Ishikawa (cell line): ENCODE measurements around the gene ALDH1A1.

Experiments used
- CEBPB ChIP-seq: IDR thresholded peaks from 2 replicates; pipeline ENCODE4 v1.6.1; 2012
- CREB1 ChIP-seq: IDR thresholded peaks from 2 replicates; pipeline ENCODE4 v1.6.1; 2012; ENCODE audit warnings: low read depth
- EGR1 ChIP-seq: IDR thresholded peaks from 2 replicates; pipeline ENCODE4 v1.6.1; 2012
- EP300 ChIP-seq: IDR thresholded peaks from 2 replicates; pipeline ENCODE4 v1.6.1; 2012; ENCODE audit warnings: borderline replicate concordance
- FOXM1 ChIP-seq: IDR thresholded peaks from 2 replicates; pipeline ENCODE4 v1.6.1; 2012; ENCODE audit warnings: low read depth, borderline replicate concordance
- MAX ChIP-seq: IDR thresholded peaks from 2 replicates; pipeline ENCODE4 v1.6.1; 2012
- NFIC ChIP-seq: IDR thresholded peaks from 2 replicates; pipeline ENCODE4 v1.6.1; 2012
- RAD21 ChIP-seq: IDR thresholded peaks from 2 replicates; pipeline ENCODE4 v1.6.1; 2012; ENCODE audit warnings: low read depth
- REST ChIP-seq: IDR thresholded peaks from 2 replicates; pipeline ENCODE4 v1.6.1; 2012; ENCODE audit warnings: low read depth, mild to moderate bottlenecking
- TAF1 ChIP-seq: IDR thresholded peaks from 2 replicates; pipeline ENCODE4 v1.6.1; 2012; ENCODE audit warnings: low read depth, mild to moderate bottlenecking
- TCF12 ChIP-seq: IDR thresholded peaks from 2 replicates; pipeline ENCODE4 v1.6.1; 2012; ENCODE audit warnings: low read depth
- TEAD4 ChIP-seq: IDR thresholded peaks from 2 replicates; pipeline ENCODE4 v1.6.1; 2012
- USF1 ChIP-seq: IDR thresholded peaks from 2 replicates; pipeline ENCODE4 v1.6.1; 2012
- YY1 ChIP-seq: IDR thresholded peaks from 2 replicates; pipeline ENCODE4 v1.6.1; 2012; ENCODE audit warnings: low read depth
- ZBTB7A ChIP-seq: IDR thresholded peaks from 2 replicates; pipeline ENCODE4 v1.6.1; 2012; ENCODE audit warnings: low read depth

ALDH1A1 gene

GRCh38 chr9:72942451-72942850 lies 10.4 kb downstream of the ALDH1A1 start:
- TF ChIP-seq YY1: no peak
- no peak for TF ChIP-seq REST
- TF ChIP-seq CREB1: no peak
- TF ChIP-seq TCF12: no peak
- TF ChIP-seq CEBPB: no peak
- no peak for TF ChIP-seq USF1
- no peak for TF ChIP-seq EGR1
- no peak for TF ChIP-seq TAF1
- TF ChIP-seq EP300: no peak
- TF ChIP-seq FOXM1: no peak
- TF ChIP-seq RAD21: no peak
- TF ChIP-seq NFIC: no peak
- no peak for TF ChIP-seq TEAD4
- TF ChIP-seq ZBTB7A: no peak
- TF ChIP-seq MAX: no peak

DNA sequence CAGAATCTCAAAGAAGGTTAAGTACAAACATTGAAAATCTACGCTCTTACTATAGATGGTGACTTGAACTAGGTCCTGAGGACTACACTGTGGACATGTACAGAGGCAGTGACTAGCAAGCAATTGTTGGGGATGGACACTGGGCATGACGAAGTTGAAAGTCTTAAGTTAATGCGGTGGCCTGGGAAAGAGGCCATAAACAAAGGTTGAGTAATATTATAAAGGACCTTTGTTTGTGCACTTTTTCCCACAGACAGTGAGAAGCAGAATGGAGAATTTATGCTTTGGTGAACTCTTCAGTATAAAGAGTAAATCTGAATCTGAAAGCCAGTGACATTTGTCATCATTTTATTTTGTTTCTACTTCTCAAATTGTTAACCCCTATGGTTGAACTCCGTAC lies 15.3 kb downstream of the ALDH1A1 start:
- TF ChIP-seq ZBTB7A: no peak
- no peak for TF ChIP-seq YY1
- TF ChIP-seq TEAD4: no peak
- no peak for TF ChIP-seq TAF1
- no peak for TF ChIP-seq RAD21
- TF ChIP-seq MAX: no peak
- no peak for TF ChIP-seq TCF12
- no peak for TF ChIP-seq FOXM1
- TF ChIP-seq USF1: no peak
- no peak for TF ChIP-seq EGR1
- no peak for TF ChIP-seq CEBPB
- no peak for TF ChIP-seq NFIC
- no peak for TF ChIP-seq REST
- no peak for TF ChIP-seq EP300

- TF ChIP-seq TCF12 (no peak), TAF1 (no peak), RAD21 (no peak), CEBPB (no peak), CREB1 (no peak), NFIC (no peak), MAX (no peak), REST (no peak), EGR1 (no peak), YY1 (no peak), FOXM1 (no peak), TEAD4 (no peak), ZBTB7A (no peak)
Measured at GRCh38 chr9:72936679-72937078, 16.2 kb downstream of the ALDH1A1 start.

- TF ChIP-seq ZBTB7A (no peak), USF1 (no peak), REST (no peak), EGR1 (no peak), TAF1 (no peak), FOXM1 (no peak), NFIC (no peak), YY1 (no peak), MAX (no peak), TEAD4 (no peak), EP300 (no peak), CREB1 (no peak), RAD21 (no peak)
Measured at GRCh38 chr9:72936266-72936665, 16.6 kb downstream of the ALDH1A1 start.
